GM21528 (cell line): ENCODE measurements around the gene CYP4F3.
"Not testable (repeated sequence)": the region's sequence is repeated elsewhere in the genome, so short reads cannot be mapped to it uniquely, and the experiment has no call there.

Experiments
- ATAC-seq: cut with Tn5 transposase; IDR thresholded peaks from one replicate; pipeline ENCODE4 v1.9.1; 2021; ENCODE audit warnings: mild to moderate bottlenecking, moderate library complexity; ENCODE audit not compliant: unreplicated experiment, low FRiP score

Gene CYP4F3

GRCh38 chr19:15666186-15666585 lies 25.5 kb downstream of the CYP4F3 start:
- ATAC-seq = no peak

DNA sequence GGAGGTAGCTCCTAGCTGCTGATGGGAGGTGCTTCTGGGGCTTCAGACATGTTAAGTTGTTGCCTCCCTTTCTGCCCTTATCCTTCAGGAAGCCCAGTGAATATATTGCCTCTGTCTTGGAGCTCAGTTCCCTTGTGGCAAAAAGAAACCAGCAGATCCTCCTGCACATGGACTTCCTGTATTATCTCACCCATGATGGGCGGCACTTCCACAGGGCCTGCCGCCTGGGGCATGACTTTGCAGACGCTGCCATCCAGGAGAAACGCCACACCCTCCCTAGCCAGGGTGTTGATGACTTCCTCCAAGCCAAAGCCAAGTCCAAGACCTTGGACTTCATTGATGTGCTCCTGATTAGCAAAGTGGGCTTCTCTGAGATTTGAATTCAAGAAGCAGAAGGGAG lies 26.2 kb downstream of the CYP4F3 start:
- no peak for ATAC-seq

GRCh38 chr19:15669440-15669839 lies 28.7 kb downstream of the CYP4F3 start:
- ATAC-seq = no peak

DNA sequence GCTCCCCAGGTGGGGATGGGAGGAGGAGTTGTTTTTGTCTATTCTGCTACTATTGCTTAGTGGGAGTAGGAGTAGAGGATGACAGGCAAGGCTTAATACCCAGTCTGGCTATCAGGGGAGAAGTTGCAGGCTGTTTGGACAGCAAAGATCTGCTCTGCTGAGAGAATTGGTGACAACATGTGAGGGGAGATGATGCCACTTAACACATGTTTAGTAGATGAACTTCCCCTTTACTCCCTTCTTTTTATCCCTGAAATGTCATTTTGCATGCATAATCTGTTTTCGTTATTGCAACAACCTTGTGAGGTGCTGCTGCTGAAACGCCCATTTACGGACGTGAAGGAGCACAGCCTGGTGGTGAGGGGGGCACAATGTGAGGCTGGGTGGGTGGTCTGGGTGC lies 29.2 kb downstream of the CYP4F3 start:
- ATAC-seq = no peak

DNA sequence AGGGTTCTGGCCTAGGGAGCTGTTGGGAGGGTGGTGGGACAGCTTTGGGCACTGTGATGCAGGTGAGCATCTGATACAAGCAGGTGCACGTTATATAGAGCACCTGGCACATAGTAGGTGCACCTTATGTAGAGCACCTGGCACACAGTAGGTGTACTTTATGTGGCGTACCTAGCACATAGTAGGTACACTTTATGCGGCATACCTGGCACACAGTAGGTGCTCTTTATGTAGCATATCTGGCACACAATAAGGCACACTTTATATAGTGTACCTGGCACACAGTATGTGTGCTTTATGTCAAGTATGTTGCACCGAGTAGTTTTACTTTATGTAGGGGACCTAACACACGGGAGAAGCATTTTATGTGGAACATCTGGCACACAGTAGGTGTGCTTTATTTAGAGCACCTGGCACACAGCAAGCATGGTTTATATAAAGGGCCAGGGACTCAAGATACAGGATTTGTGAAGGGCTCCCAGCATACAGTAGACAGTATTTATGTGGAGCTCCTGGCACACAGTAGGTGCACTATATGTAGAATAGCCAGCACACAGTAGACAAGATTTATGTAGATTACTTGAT lies 30.6 kb downstream of the CYP4F3 start:
- no peak for ATAC-seq

DNA sequence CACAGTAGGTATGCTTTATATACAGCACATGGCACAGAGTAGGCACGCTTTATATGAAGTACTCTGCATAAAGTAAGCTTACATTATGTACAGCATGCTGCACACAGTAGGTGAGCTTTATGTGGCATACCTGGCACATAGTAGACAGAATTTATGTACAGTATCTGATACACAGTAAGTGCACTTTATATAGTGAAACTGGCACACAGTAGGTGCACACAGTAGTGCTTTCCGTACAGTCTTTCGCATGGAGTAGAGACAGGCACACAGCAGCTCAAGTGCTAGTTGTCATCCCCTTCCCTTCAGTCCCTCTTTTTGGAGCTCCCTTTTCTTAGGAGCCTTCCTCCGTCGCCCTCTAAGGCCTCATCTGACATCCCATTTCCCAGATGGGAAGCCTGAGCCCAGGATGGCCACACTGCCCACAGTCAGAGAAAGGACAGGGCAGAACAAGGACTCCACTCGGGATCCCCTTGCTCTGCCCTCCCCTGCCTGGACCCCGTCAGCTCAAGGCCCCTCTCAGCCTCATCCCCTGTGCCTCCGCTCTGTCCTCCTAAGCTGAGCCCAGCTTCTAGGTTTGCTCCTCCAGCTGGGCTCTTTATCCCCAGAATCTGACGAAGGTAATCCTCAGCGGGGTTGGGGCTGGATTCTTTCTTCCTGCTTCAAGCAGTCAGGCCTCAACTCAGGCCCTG lies 31.3 kb downstream of the CYP4F3 start:
- ATAC-seq = no peak

GRCh38 chr19:15672580-15673175 lies 32.0 kb downstream of the CYP4F3 start, which contains the start of gene CYP4F12:
Gene CYP4F12 (plus strand): TSS chr19:15673087. CDS start chr19:15673530, 443 bp downstream.
- no peak for ATAC-seq

- ATAC-seq = no peak
These were observed 32.5 kb downstream of the CYP4F3 start for GRCh38 chr19:15673176-15673654.

DNA sequence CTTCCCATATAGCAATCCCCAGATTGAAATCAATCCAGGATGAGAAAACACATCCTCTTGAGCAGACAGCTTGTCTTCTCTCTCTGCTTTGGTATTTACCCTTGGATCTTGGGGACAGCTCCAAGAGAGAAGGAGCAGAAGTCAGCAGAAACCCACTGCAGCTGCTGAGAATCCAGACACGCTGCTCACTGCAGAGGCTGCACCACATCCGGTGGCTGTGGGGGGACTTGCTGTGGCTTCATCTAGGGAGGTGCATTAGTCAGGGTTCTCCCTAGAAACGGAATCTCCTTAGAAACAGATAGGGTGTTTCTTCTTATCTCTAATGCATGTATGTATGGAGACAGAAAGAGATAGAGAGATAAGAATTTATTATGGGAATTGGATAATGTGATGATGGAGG lies 34.9 kb downstream of the CYP4F3 start:
- ATAC-seq = no peak

- ATAC-seq = no peak
These were observed 38.4 kb downstream of the CYP4F3 start for GRCh38 chr19:15679089-15679488.

DNA sequence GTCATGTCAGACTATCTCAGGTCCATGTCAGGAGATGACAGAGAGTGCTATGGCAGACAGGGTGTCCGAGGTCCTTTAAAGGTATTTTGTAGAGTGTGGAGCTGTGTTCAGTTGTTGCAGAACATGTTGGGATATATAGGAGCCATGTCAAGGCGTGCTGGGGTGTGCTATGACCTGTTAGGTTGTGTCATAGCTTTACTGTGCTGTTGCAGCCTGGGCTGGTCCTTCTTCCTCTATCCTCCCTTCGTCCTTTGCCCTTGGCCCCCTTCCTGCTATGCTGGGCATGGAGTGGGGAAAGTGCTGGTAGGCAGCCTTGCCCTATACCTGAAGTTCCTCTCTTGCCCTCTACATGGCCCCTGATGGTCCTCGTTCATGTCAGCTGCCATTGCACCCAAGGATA lies 39.2 kb downstream of the CYP4F3 start:
- ATAC-seq = not testable (repeated sequence)

GRCh38 chr19:15680478-15681322 lies 40.0 kb downstream of the CYP4F3 start:
- ATAC-seq = no peak

- ATAC-seq = no peak
These were observed 42.7 kb downstream of the CYP4F3 start for GRCh38 chr19:15683411-15683810.

DNA sequence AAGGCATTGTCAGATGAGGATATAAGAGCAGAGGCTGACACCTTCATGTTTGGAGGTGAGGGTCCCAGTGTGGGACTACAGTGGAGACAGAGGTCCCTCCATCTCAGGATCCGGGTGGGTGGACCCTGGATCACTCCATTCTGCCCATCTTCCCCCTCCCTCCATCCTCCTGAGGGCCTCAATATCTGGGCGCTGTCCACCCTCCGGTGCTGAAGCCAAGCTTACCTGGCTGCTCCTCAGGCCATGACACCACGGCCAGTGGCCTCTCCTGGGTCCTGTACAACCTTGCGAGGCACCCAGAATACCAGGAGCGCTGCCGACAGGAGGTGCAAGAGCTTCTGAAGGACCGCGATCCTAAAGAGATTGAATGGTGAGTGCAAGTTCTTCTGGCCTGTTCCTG lies 44.1 kb downstream of the CYP4F3 start:
- no peak for ATAC-seq

DNA sequence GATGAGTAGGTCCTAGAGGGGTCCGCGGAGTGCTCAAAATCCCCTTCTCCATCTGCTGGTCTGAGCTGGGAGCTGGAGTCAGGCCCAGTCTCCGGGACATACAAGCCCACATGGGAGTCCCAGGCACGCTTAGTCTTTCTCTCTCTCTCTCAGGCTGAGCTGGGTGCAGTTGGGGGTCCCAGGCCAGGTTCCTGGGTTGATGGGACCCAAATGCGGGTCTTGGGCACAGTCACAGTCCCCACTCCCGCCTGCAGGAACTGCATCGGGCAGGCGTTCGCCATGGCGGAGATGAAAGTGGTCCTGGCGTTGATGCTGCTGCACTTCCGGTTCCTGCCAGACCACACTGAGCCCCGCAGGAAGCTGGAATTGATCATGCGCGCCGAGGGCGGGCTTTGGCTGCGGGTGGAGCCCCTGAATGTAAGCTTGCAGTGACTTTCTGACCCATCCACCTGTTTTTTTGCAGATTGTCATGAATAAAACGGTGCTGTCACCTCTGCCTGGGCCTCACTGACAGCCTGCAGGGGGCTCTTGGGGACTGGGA lies 56.0 kb downstream of the CYP4F3 start:
- ATAC-seq = no peak

DNA sequence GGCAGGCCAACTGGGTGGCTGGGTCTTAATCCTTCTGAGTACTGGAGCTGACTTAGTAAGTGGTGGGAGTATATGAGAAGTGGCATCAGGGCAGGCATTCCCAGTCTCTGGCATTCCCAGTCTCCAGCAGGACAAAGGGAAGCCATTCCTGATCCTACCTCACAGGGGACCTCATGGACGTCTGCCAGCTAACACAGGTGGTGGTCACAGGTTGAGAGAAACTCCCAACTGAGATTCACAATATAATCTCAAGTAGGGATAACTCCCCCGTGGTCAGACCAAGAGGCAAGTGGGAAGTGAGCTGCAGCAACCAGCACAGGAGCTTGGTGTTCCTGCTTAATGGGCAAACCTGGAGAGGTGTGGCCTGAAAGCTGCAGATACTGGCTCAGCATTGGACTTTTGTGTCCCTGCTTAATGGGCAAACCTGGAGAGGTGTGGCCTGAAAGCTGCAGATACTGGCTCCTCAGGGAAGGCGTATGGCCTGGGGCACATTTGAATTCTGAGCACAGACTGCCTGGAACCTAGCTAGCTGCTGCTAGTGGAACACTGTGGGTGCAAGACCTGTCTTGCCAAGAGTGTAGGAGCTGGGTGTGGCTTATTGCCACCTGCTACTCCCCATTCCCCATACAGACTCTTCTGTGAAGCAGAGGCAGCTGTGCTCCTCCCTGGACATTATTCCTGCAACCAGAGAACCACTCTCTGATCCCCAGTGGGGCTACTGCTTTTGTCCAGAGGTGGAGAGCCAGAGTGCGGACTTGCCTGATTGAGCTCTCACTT lies 61.2 kb downstream of the CYP4F3 start:
- ATAC-seq = no peak

DNA sequence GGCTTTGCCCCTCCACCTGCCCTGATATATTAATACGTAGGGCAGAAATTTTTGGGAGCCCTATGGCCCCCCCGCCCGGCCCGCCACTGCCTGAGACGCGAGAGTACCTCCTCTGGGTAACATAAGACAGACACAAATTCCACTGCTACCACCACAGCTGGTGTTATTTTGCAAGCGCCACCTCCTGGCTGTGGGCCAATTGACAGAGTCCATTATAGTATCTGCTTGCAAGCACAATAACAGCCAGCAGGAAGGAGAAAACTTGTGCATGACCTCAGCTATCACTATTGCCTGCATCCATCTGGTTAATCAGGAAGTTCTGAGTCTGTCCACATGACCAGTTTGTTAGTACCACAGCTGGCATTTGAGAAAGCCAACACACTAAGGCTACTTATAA lies 61.8 kb downstream of the CYP4F3 start:
- ATAC-seq = no peak
